HCT116 (cell line): ENCODE results near the gene FCHO2. TPM values are rescaled to one million over a fixed set of nuclear protein-coding genes. Genes with fewer than 3 reads are reported as not detected.

Experiments
- ATAC-seq: fragments of 200-7000 bp; cut with Tn5 transposase; 2 replicates; pipeline ENCODE4 v1.9.1; 2020; ENCODE audit warnings: mild to moderate bottlenecking, moderate library complexity
- BruUV-seq: library from RNA; stranded (reverse); fragments of 400-500 nt; replicated peaks from 2 replicates; lab custom pipeline; 2021; lab: Mats Ljungman, UMichigan
- CTCF ChIA-PET: fragments of 300-600 bp; sonication (Branson Sonifier 250); formaldehyde crosslinking; loops from one replicate; lab custom pipeline; 2021; ENCODE audit warnings: antibody characterized with exemption; lab: Charles Lee
- POLR2A ChIA-PET: fragments of 300-600, 350-600 bp; sonication (Branson Sonifier 250); formaldehyde crosslinking; loops from one replicate; lab custom pipeline; 2021; ENCODE audit warnings: antibody characterized with exemption; lab: Charles Lee
- RAD21 ChIA-PET, 2 experiments: fragments of 300-600 bp; sonication (Branson Sonifier 250); formaldehyde crosslinking; loops; one replicate each; lab custom pipeline; 2023; ENCODE audit warnings: low total read pairs in 2 of 2; ENCODE audit not compliant: uncharacterized antibody in 2 of 2, unreplicated experiment in 2 of 2, low non-redundant PET in 1 of 2; lab: Charles Lee
- DNase-seq: peaks from one replicate; pipeline ENCODE4 v3.0.0-alpha.2; 2010; ENCODE audit warnings: low read depth, low spot score
- H2AFZ ChIP-seq: fragments of 200-600 bp; shearing (Covaris generic), sonication (generic); 2 replicates; pipeline ENCODE4 v1.6.1; 2017; ENCODE audit warnings: low read depth, mixed run types, mixed read lengths, antibody characterized with exemption, low read length; ENCODE audit not compliant: poor library complexity, severe bottlenecking
- H3K27ac ChIP-seq: 2 replicates; pipeline ENCODE4 v1.5.1; 2012; ENCODE audit warnings: low read depth, low read length
- H3K27me3 ChIP-seq: fragments of 200-600 bp; sonication (generic); 2 replicates; pipeline ENCODE4 v1.6.1; 2016; ENCODE audit warnings: mixed run types, low read length, mixed read lengths; ENCODE audit not compliant: insufficient read depth
- H3K36me3 ChIP-seq, 2 experiments: fragments of 200-500 bp in 1 of 2; fragments of 200-600 bp in 1 of 2; sonication (Bioruptor generic) in 1 of 2; sonication (generic) in 1 of 2; 2 replicates each; pipeline versions ENCODE4 v1.5.1 to v1.6.1; 2014 to 2016; ENCODE audit warnings: low read length in 2 of 2, inconsistent platforms in 1 of 2, mixed read lengths in 1 of 2, mixed run types in 1 of 2; ENCODE audit not compliant: insufficient read depth in 2 of 2, control insufficient read depth in 1 of 2
- H3K4me1 ChIP-seq, 2 experiments: fragments of 200-600 bp in 1 of 2; sonication (generic) in 1 of 2; 2 replicates each; pipeline versions ENCODE4 v1.5.1 to v1.6.1; 2012 to 2017; ENCODE audit warnings: low read length in 2 of 2, inconsistent platforms in 1 of 2, mild to moderate bottlenecking in 1 of 2, mixed read lengths in 1 of 2, mixed run types in 1 of 2, moderate library complexity in 1 of 2; ENCODE audit not compliant: insufficient read depth in 2 of 2, control insufficient read depth in 1 of 2
- H3K4me2 ChIP-seq: fragments of 200-600 bp; sonication (generic); 2 replicates; pipeline ENCODE4 v1.6.1; 2017; ENCODE audit warnings: mixed run types, low read length, mixed read lengths
- H3K4me3 ChIP-seq, 2 experiments: fragments of 200-600 bp in 1 of 2; sonication (generic) in 1 of 2; replicated peaks in 1 of 2; 2 replicates each; pipeline ENCODE4 v1.5.1; 2011 to 2016; ENCODE audit warnings: low read length in 2 of 2, control low read depth in 1 of 2, low read depth in 1 of 2, mild to moderate bottlenecking in 1 of 2, mixed read lengths in 1 of 2, mixed run types in 1 of 2
- H3K79me2 ChIP-seq: fragments of 200-600 bp; sonication (generic); 2 replicates; pipeline ENCODE4 v1.6.1; 2017; ENCODE audit warnings: mild to moderate bottlenecking, mixed run types, low read length, moderate library complexity, mixed read lengths; ENCODE audit not compliant: insufficient read depth
- H3K9ac ChIP-seq: fragments of 200-600 bp; sonication (generic); 2 replicates; pipeline ENCODE4 v1.6.1; 2016; ENCODE audit warnings: low read length, mixed read lengths
- H3K9me2 ChIP-seq: fragments of 200-600 bp; sonication (generic), shearing (Covaris generic); 2 replicates; pipeline ENCODE4 v1.6.1; 2017; ENCODE audit warnings: mixed run types, mild to moderate bottlenecking, moderate library complexity; ENCODE audit not compliant: insufficient read depth
- H3K9me3 ChIP-seq, 2 experiments: fragments of 200-500 bp in 1 of 2; fragments of 200-600 bp in 1 of 2; sonication (Bioruptor generic) in 1 of 2; sonication (generic) in 1 of 2; 2 replicates each; pipeline ENCODE4 v1.6.1; 2014 to 2017; ENCODE audit warnings: low read length in 2 of 2, mixed read lengths in 2 of 2, inconsistent platforms in 1 of 2, low read depth in 1 of 2, mild to moderate bottlenecking in 1 of 2, mixed run types in 1 of 2, moderate library complexity in 1 of 2; ENCODE audit not compliant: control insufficient read depth in 1 of 2, insufficient read depth in 1 of 2
- H4K20me1 ChIP-seq: fragments of 200-600 bp; sonication (generic), shearing (Covaris generic); 2 replicates; pipeline ENCODE4 v1.6.1; 2017; ENCODE audit warnings: mixed run types, mild to moderate bottlenecking, moderate library complexity; ENCODE audit not compliant: insufficient read depth
- ATF3 ChIP-seq: IDR thresholded peaks from 2 replicates; pipeline ENCODE4 v1.6.1; 2012
- CBX3 ChIP-seq: IDR thresholded peaks from 2 replicates; pipeline ENCODE4 v1.6.1; 2012; ENCODE audit warnings: low read depth
- CEBPB ChIP-seq: IDR thresholded peaks from 2 replicates; pipeline ENCODE4 v1.6.1; 2012; ENCODE audit warnings: low read depth
- CTCF ChIP-seq, 3 experiments: fragments of 200-600 bp in 1 of 3; sonication (generic) in 1 of 3; IDR thresholded peaks in 2 of 3; conservative IDR thresholded peaks in 1 of 3; 2 replicates each; pipeline ENCODE4 v1.5.1; 2012 to 2017; ENCODE audit warnings: low read depth in 2 of 3, low read length in 2 of 3, antibody characterized with exemption in 1 of 3, borderline replicate concordance in 1 of 3, control low read depth in 1 of 3, mild to moderate bottlenecking in 1 of 3, mixed read lengths in 1 of 3, mixed run types in 1 of 3, moderate library complexity in 1 of 3; ENCODE audit not compliant: insufficient read depth in 1 of 3
- EGR1 ChIP-seq: IDR thresholded peaks from 2 replicates; pipeline ENCODE4 v1.6.1; 2012; ENCODE audit warnings: low read depth
- EZH2 ChIP-seq: fragments of 200-600 bp; sonication (generic); IDR thresholded peaks from 2 replicates; pipeline ENCODE4 v1.6.1; 2017; ENCODE audit warnings: antibody characterized with exemption, mixed run types
- EZH2phosphoT487 ChIP-seq: fragments of 200-600 bp; IDR thresholded peaks from 2 replicates; pipeline ENCODE4 v1.6.1; 2018; ENCODE audit warnings: antibody characterized with exemption, borderline replicate concordance
- FOSL1 ChIP-seq: IDR thresholded peaks from 2 replicates; pipeline ENCODE4 v1.6.1; 2012; ENCODE audit warnings: low read depth
- JUND ChIP-seq: IDR thresholded peaks from 2 replicates; pipeline ENCODE4 v1.6.1; 2012
- MAX ChIP-seq: IDR thresholded peaks from 2 replicates; pipeline ENCODE4 v1.6.1; 2012
- POLR2A ChIP-seq: IDR thresholded peaks from 2 replicates; pipeline ENCODE4 v1.7.0; 2011; ENCODE audit warnings: borderline replicate concordance; ENCODE audit not compliant: insufficient read depth, insufficient read length; ENCODE audit errors: extremely low read depth
- POLR2AphosphoS5 ChIP-seq: IDR thresholded peaks from 2 replicates; pipeline ENCODE4 v1.6.1; 2011; ENCODE audit warnings: mild to moderate bottlenecking, low read depth, low read length, moderate library complexity
- RAD21 ChIP-seq: IDR thresholded peaks from 2 replicates; pipeline ENCODE4 v1.6.1; 2012; ENCODE audit warnings: low read depth, mild to moderate bottlenecking
- SP1 ChIP-seq: IDR thresholded peaks from 2 replicates; pipeline ENCODE4 v1.6.1; 2012; ENCODE audit warnings: low read depth
- SRF ChIP-seq: IDR thresholded peaks from 2 replicates; pipeline ENCODE4 v1.6.1; 2012; ENCODE audit warnings: low read depth
- TCF7L2 ChIP-seq: IDR thresholded peaks from 2 replicates; pipeline ENCODE4 v1.7.0; 2011; ENCODE audit warnings: borderline replicate concordance, inconsistent platforms; ENCODE audit not compliant: insufficient read depth, insufficient read length; ENCODE audit errors: extremely low read depth
- ZBTB33 ChIP-seq: IDR thresholded peaks from 2 replicates; pipeline ENCODE4 v1.6.1; 2011; ENCODE audit warnings: mild to moderate bottlenecking, low read length, moderate library complexity; ENCODE audit not compliant: insufficient replicate concordance; ENCODE audit errors: extremely low read depth
- ZNF274 ChIP-seq: fragments of 200-500 bp; sonication (Bioruptor generic); IDR thresholded peaks from 2 replicates; pipeline ENCODE4 v1.6.1; 2014; ENCODE audit warnings: mild to moderate bottlenecking, low read depth, low read length, inconsistent platforms
- intact Hi-C: fragments of 100-400 bp; cut with micrococcal nuclease; formaldehyde crosslinking; loops from 2 replicates; pipeline ENCODE4 v1.10.0; 2022
- total RNA-seq: library from RNA; stranded (reverse); gene quantifications from one replicate; pipeline ENCODE4 v1.2.1, GENCODE V29; 2021; ENCODE audit not compliant: unreplicated experiment

FCHO2 gene
- total RNA-seq, 1 experiment from 2014 or later = 18.7 TPM

GRCh38 chr5:73042993-73043392, 87.2 kb downstream of the FCHO2 start:
- BruUV-seq = no TSS peak
- no peaks in the 10 kb centered on the region for H3K79me2 ChIP-seq
- DNase-seq = no peak
- intact Hi-C loops = no loop called here
- H3K36me3 ChIP-seq = no peaks in the 10 kb centered on the region
- no peaks in the 10 kb centered on the region for H3K27me3 ChIP-seq
- ChIA-PET RAD21 (no interaction called here), POLR2A (no interaction called here)
- no peak overlapping the region for H3K27ac ChIP-seq
- H3K9me3 ChIP-seq = no peaks in the 10 kb centered on the region
- no peak overlapping the region for H3K4me3 ChIP-seq
- H4K20me1 ChIP-seq = no peaks in the 10 kb centered on the region
- no peaks in the 10 kb centered on the region for H3K4me1 ChIP-seq
- no peak overlapping the region for H3K4me2 ChIP-seq
- ATAC-seq = no peak
- no peak overlapping the region for H3K9ac ChIP-seq
- H2AFZ ChIP-seq = no peak overlapping the region
- TF ChIP-seq CEBPB = no peak
- TF ChIP-seq RAD21 = no peak
- TF ChIP-seq TCF7L2 = no peak
- no peak for TF ChIP-seq EGR1
- TF ChIP-seq JUND = no peak
- no peak for TF ChIP-seq POLR2A
- no peak for TF ChIP-seq EZH2phosphoT487
- no peak for TF ChIP-seq FOSL1
- TF ChIP-seq, all 23 proteins: peak for 0
- H3K9me2 ChIP-seq = no peaks in the 10 kb centered on the region
- CTCF ChIA-PET = no interaction called here

GRCh38 chr5:73044546-73044945, 88.7 kb downstream of the FCHO2 start:
- ChIA-PET CTCF (no interaction called here), POLR2A (no interaction called here), RAD21 (no interaction called here)
- DNase-seq = no peak
- Histone ChIP-seq H3K4me1 (no peaks in the 10 kb centered on the region), H3K9me3 (no peaks in the 10 kb centered on the region), H3K36me3 (no peaks in the 10 kb centered on the region), H3K4me3 (no peak overlapping the region), H3K79me2 (no peaks in the 10 kb centered on the region), H2AFZ (no peak overlapping the region), H3K27me3 (no peaks in the 10 kb centered on the region), H3K4me2 (no peak overlapping the region), H3K27ac (no peak overlapping the region), H3K9me2 (no peaks in the 10 kb centered on the region), H4K20me1 (no peaks in the 10 kb centered on the region), H3K9ac (no peak overlapping the region)
- ATAC-seq = no peak
- TF ChIP-seq MAX (no peak), EZH2 (no peak), CTCF (IDR thresholded peaks at IDR 0.05 in 2 of 3, conservative IDR thresholded peaks at IDR 0.05 in 1 of 3; ENCODE audit: borderline replicate concordance in 1 of 3, insufficient read depth in 1 of 3, low read depth in 2 of 3, low read length in 2 of 3) (no peak), ZBTB33 (no peak), CBX3 (no peak), CEBPB (no peak), SP1 (no peak), EZH2phosphoT487 (no peak), ZNF274 (no peak), SRF (no peak), POLR2AphosphoS5 (no peak), RAD21 (no peak), ATF3 (no peak)
- BruUV-seq = TSS peak; percentile 7
- intact Hi-C loops = no loop called here
